ENCODE results near the gene KHDC1. TPM values are rescaled to one million over a fixed set of nuclear protein-coding genes. Genes with fewer than 3 reads are reported as not detected.

Gene KHDC1
- total and polyA plus RNA-seq, 2 of the 8 experiments (the other 6 are each of a cell fraction or from before 2014, with no cell fraction given), result 4.3 to 7.3 TPM

GRCh38 chr6:73299151-73299971, 36.4 kb upstream of the KHDC1 start:
- H2BK20ac ChIP-seq (ENCODE audit: low read length), result no peak overlapping the region
- H3K4ac ChIP-seq (replicated peaks; ENCODE audit: insufficient read length, low read depth, low read length), result no peak overlapping the region
- H2BK12ac ChIP-seq (ENCODE audit: low read depth, low read length), result no peak overlapping the region
- H4K5ac ChIP-seq (ENCODE audit: insufficient read length, low read depth, low read length), result no peak overlapping the region
- H3K14ac ChIP-seq (ENCODE audit: insufficient read length), result no peak overlapping the region
- no peak overlapping the region for H3K56ac ChIP-seq (replicated peaks; ENCODE audit: insufficient read length, low read depth, low read length)
- no peak overlapping the region for H3K27ac ChIP-seq (ENCODE audit: low read depth, low read length)
- H3K23ac ChIP-seq (ENCODE audit: insufficient read length), result no peak overlapping the region
- no peak overlapping the region; a peak in 1 of 7 replicates for H3K9ac ChIP-seq (replicated peaks in 1 of 4; ENCODE audit: extremely low read depth in 1 of 4, low read depth in 3 of 4, low read length in 3 of 4)
- peaks cover 4% of the 10 kb centered on the region for H3K23me2 ChIP-seq (ENCODE audit: low read depth, low read length)
- no peaks in the 10 kb centered on the region; a peak in 2 of 8 replicates for H3K36me3 ChIP-seq (ENCODE audit: control insufficient read depth in 2 of 4, insufficient read depth in 4 of 4, low read length in 3 of 4)
- WGBS, 2 experiments (ENCODE audit: extremely low coverage in 1 of 2, insufficient coverage in 1 of 2, insufficient read length in 1 of 2, insufficient replicate concordance in 2 of 2, low coverage in 1 of 2, low lambda C conversion rate in 2 of 2, missing lambda C conversion rate in 1 of 2), result 86% methylated on average over 48 of the region's 50 CpGs; no CpG with 5 or more reads in 1 of the 2 experiments
- no peaks in the 10 kb centered on the region for H4K20me1 ChIP-seq (replicated peaks in 1 of 2; ENCODE audit: control insufficient read depth in 1 of 2, insufficient read depth in 2 of 2, low read length in 2 of 2)
- H2BK5ac ChIP-seq (ENCODE audit: low read depth, low read length), result peak overlapping the region; percentile 24; the same call in 1 of the 2 replicates
- H3K9me3 ChIP-seq (ENCODE audit: insufficient read depth in 2 of 2, low read depth in 1 of 2, low read length in 1 of 2), result no peaks in the 10 kb centered on the region
- TF ChIP-seq KDM5A (IDR thresholded peaks at IDR 0.05; ENCODE audit: low read length) (no peak), GABPA (IDR thresholded peaks at IDR 0.05; ENCODE audit: borderline replicate concordance, insufficient read depth, low read length) (no peak)
- peak overlapping the region in 2 of 4 experiments; percentile 11 to 43; a peak in 2 of 8 replicates for H3K4me3 ChIP-seq (ENCODE audit: extremely low read depth in 1 of 4, insufficient read depth in 2 of 4, low read depth in 3 of 4, low read length in 4 of 4)
- H2BK15ac ChIP-seq (ENCODE audit: low read length), result no peak overlapping the region
- no peaks in the 10 kb centered on the region for H3K79me2 ChIP-seq (ENCODE audit: control insufficient read depth in 1 of 2, insufficient read depth in 2 of 2, low read length in 2 of 2)
- no peak overlapping the region for H2BK120ac ChIP-seq (replicated peaks; ENCODE audit: low read depth, low read length)
- DNase-seq (ENCODE audit: low read depth in 1 of 2, low spot score in 2 of 2) (peak in 1 of 2 experiments; percentile 54), FAIRE-seq (no peak)
- no peak overlapping the region for H4K8ac ChIP-seq (ENCODE audit: extremely low read depth, insufficient read depth, low read length)
- H3K4me1 ChIP-seq (replicated peaks in 1 of 4; ENCODE audit: control insufficient read depth in 3 of 4, insufficient read depth in 4 of 4, low read length in 3 of 4), result no peaks in the 10 kb centered on the region; a peak in 1 of 7 replicates
- POLR2A ChIA-PET (ENCODE audit: partially characterized antibody), result interaction anchor here (1.0 to 1.4 kb wide), 2 partner anchors 10 to 219 kb away, joined by 3 to 4 read pairs; no protein-coding TSS in a partner anchor
- H3K79me1 ChIP-seq (ENCODE audit: low read depth, low read length), result no peaks in the 10 kb centered on the region
- peak overlapping the region; percentile 6; the same call in 1 of the 2 replicates for H3K18ac ChIP-seq (ENCODE audit: extremely low read depth, low read length)
- no peak overlapping the region for H2AK5ac ChIP-seq (ENCODE audit: low read depth, low read length)
- no peak overlapping the region for H4K91ac ChIP-seq (replicated peaks; ENCODE audit: insufficient read length, low read length)
- H3K27me3 ChIP-seq (replicated peaks in 1 of 4; ENCODE audit: control insufficient read depth in 3 of 4, extremely low read depth in 1 of 4, insufficient read depth in 3 of 4, low read length in 3 of 4), result no peaks in the 10 kb centered on the region
- H2AFZ ChIP-seq (ENCODE audit: low read length), result no peak overlapping the region
- CTCF ChIA-PET (ENCODE audit: partially characterized antibody), result interaction anchor here (0.6 to 2.3 kb wide), 5 partner anchors 8 to 37 kb away, joined by 3 to 11 read pairs (median 4); no protein-coding TSS in a partner anchor
- H3K4me2 ChIP-seq (ENCODE audit: insufficient read depth in 1 of 2, low read depth in 2 of 2, low read length in 2 of 2), result peak overlapping the region; percentile 28 to 34; a peak in 2 of 4 replicates

Measured in H1 (cell line).